Right lobe of liver (tissue), 6 donors: ENCODE measurements around the gene KIF6. TPM values are rescaled to one million over a fixed set of nuclear protein-coding genes. Genes with fewer than 3 reads are reported as not detected.

Experiments used
- ATAC-seq, 4 donors: fragments of 200-7000 bp; cut with Tn5 transposase; one replicate each; pipeline ENCODE4 v1.9.1; 2020; ENCODE audit warnings: mild to moderate bottlenecking in 4 of 4, moderate library complexity in 4 of 4
- DNase-seq, 3 donors: peaks; one replicate each; pipeline ENCODE4 v3.0.0-alpha.2; 2020
- H3K27ac ChIP-seq, 3 donors: fragments of 200-600 bp; one replicate each; pipeline ENCODE4 v1.8.0; 2022
- H3K27me3 ChIP-seq, 2 donors: fragments of 200-600 bp; one replicate each; pipeline ENCODE4 v1.8.0; 2022
- H3K36me3 ChIP-seq, 4 donors: fragments of 200-600 bp; sonication (generic) in 1 of 4; one replicate each; pipeline versions ENCODE4 v1.5.1 to v1.8.0; 2017 to 2022; ENCODE audit warnings: control low read depth in 1 of 4
- H3K4me1 ChIP-seq, 4 donors: fragments of 200-600 bp; sonication (generic) in 1 of 4; one replicate each; pipeline versions ENCODE4 v1.5.1 to v1.8.0; 2017 to 2022; ENCODE audit warnings: control low read depth in 1 of 4
- H3K4me3 ChIP-seq, 3 donors: fragments of 200-600 bp; one replicate each; pipeline ENCODE4 v1.8.0; 2022
- H3K9me3 ChIP-seq, 4 donors: fragments of 200-600 bp; sonication (generic) in 1 of 4; one replicate each; pipeline versions ENCODE4 v1.5.1 to v1.8.0; 2017 to 2022; ENCODE audit warnings: control low read depth in 1 of 4
- POLR2A ChIP-seq: fragments of 450-650 bp; IDR thresholded peaks from one replicate; pipeline ENCODE4 v1.6.1; 2017; ENCODE audit warnings: antibody characterized with exemption, mild to moderate bottlenecking
- WGBS: methylation state at CpG from one replicate; pipeline ENCODE4 v1.1.6; 2018; ENCODE audit warnings: low coverage, low lambda C conversion rate; ENCODE audit not compliant: insufficient coverage; ENCODE audit errors: missing lambda C conversion rate; 5-methylcytosine and 5-hydroxymethylcytosine counted together
- intact Hi-C, 2 donors: fragments of 100-400 bp; cut with DNase I; formaldehyde crosslinking; loops; one replicate each; pipeline versions ENCODE4 v1.11.2 to v1.14.1; 2022
- total RNA-seq, 6 experiments: library from RNA; depleted of rRNA in 2 of 6; stranded (reverse); fragments of >200 nt in 2 of 6; fragmentation: NEBNext Ultra II Directional in 3 of 6; extraction: Animal tissue kit (Norgen Biotek cat#: 25700) in 3 of 6; gene quantifications; one replicate each; pipeline versions ENCODE4 v1.1.0 to v1.2.4, GENCODE V29; 2016 to 2023
- TF ChIP-seq, protein P1 (sequence below), 4 donors: fragments of 200-600 bp in 3 of 4; fragments of 450-650 bp in 1 of 4; IDR thresholded peaks; one replicate each; pipeline versions ENCODE4 v1.5.1 to v1.8.0; 2016 to 2022; ENCODE audit warnings: antibody characterized with exemption in 4 of 4, mild to moderate bottlenecking in 2 of 4
- donor health status: DM: no; HTN: yes; CAD: no.
- donor health status: DM: no; HTN: no; CAD: no.
- donor health status: DM: no; HTN: no; CAD: no.
- donor health status: DM: no; HTN: yes; CAD: no.
- donor health status: DM: no; HTN: yes; CAD: no.

KIF6 gene
- total RNA-seq, 6 experiments from 2014 or later: 0.18 to 0.83 (median 0.37) TPM; not detected in 2

DNA sequence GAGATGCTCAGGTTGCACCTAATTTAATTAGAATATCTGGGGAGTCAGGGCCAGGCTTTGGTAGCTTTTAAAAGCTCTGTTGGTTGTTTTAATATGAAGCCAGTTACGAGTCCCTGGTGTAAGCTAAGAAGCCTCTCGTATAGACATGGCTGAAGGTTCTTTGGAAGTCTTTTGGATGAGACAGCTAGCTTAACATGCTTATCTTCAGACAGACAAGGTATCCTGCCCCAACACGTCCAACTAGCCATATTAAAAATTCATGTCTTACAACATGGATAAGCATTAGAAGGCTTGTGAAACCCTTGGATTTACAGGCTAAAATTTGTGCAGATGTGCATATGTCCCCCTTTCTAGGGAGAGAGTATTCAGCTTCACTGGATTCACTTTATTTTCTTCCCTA, 297.1 kb downstream of the KIF6 start:
- H3K4me1 ChIP-seq: no peaks in the 10 kb centered on the region
- no peak overlapping the region for H3K4me3 ChIP-seq
- intact Hi-C loops: no loop called here
- ATAC-seq: no peak
- no peaks in the 10 kb centered on the region for H3K36me3 ChIP-seq
- H3K27me3 ChIP-seq: no peaks in the 10 kb centered on the region
- no peak for DNase-seq
- WGBS: 58% methylated on average over 3 of the region's 3 CpGs
- no peak overlapping the region for H3K27ac ChIP-seq
- no peak for TF ChIP-seq POLR2A
- TF ChIP-seq, protein P1, sequence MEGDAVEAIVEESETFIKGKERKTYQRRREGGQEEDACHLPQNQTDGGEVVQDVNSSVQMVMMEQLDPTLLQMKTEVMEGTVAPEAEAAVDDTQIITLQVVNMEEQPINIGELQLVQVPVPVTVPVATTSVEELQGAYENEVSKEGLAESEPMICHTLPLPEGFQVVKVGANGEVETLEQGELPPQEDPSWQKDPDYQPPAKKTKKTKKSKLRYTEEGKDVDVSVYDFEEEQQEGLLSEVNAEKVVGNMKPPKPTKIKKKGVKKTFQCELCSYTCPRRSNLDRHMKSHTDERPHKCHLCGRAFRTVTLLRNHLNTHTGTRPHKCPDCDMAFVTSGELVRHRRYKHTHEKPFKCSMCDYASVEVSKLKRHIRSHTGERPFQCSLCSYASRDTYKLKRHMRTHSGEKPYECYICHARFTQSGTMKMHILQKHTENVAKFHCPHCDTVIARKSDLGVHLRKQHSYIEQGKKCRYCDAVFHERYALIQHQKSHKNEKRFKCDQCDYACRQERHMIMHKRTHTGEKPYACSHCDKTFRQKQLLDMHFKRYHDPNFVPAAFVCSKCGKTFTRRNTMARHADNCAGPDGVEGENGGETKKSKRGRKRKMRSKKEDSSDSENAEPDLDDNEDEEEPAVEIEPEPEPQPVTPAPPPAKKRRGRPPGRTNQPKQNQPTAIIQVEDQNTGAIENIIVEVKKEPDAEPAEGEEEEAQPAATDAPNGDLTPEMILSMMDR (IDR thresholded peaks at IDR 0.05): no peak
- H3K9me3 ChIP-seq: no peaks in the 10 kb centered on the region

GRCh38 chr6:39426073-39426456, 299.1 kb downstream of the KIF6 start:
- Histone ChIP-seq H3K9me3 (no peaks in the 10 kb centered on the region), H3K27me3 (no peaks in the 10 kb centered on the region), H3K36me3 (no peaks in the 10 kb centered on the region), H3K27ac (no peak overlapping the region), H3K4me3 (no peak overlapping the region), H3K4me1 (no peaks in the 10 kb centered on the region)
- TF ChIP-seq, protein P1 (IDR thresholded peaks at IDR 0.05): no peak
- no peak for TF ChIP-seq POLR2A
- intact Hi-C loops: no loop called here
- WGBS: 63% methylated on average over 2 of the region's 2 CpGs
- peak in 2 of 4 donors; percentile 57 to 71 for ATAC-seq
- no peak for DNase-seq

- WGBS: 77% methylated on average over 6 of the region's 6 CpGs
- Histone ChIP-seq H3K4me3 (no peak overlapping the region), H3K4me1 (no peaks in the 10 kb centered on the region), H3K27me3 (no peaks in the 10 kb centered on the region), H3K27ac (no peak overlapping the region), H3K36me3 (no peaks in the 10 kb centered on the region), H3K9me3 (no peaks in the 10 kb centered on the region)
- intact Hi-C loops: no loop called here
- no peak for TF ChIP-seq POLR2A
- TF ChIP-seq, protein P1 (IDR thresholded peaks at IDR 0.05): no peak
- ATAC-seq: no peak
- DNase-seq: no peak
These were observed 299.7 kb downstream of the KIF6 start for GRCh38 chr6:39425346-39426072.

GRCh38 chr6:39424831-39425230, 300.4 kb downstream of the KIF6 start:
- Histone ChIP-seq H3K4me3 (no peak overlapping the region), H3K27ac (no peak overlapping the region), H3K36me3 (no peaks in the 10 kb centered on the region), H3K9me3 (no peaks in the 10 kb centered on the region), H3K27me3 (no peaks in the 10 kb centered on the region), H3K4me1 (no peaks in the 10 kb centered on the region)
- no peak for ATAC-seq
- 77% methylated on average over 3 of the region's 3 CpGs for WGBS
- intact Hi-C loops: no loop called here
- no peak for DNase-seq
- TF ChIP-seq, protein P1 (IDR thresholded peaks at IDR 0.05): no peak
